Right lobe of liver (tissue), 4 donors: ENCODE results near the gene SOHLH1.
"Not testable (repeated sequence)": the region's sequence is repeated elsewhere in the genome, so short reads cannot be mapped to it uniquely, and the experiment has no call there.

Experiments used
- POLR2A ChIP-seq: fragments of 450-650 bp; IDR thresholded peaks from one replicate; pipeline ENCODE4 v1.6.1; 2017; ENCODE audit warnings: antibody characterized with exemption, mild to moderate bottlenecking
- TF ChIP-seq, protein P1 (sequence below), 4 donors: fragments of 200-600 bp in 3 of 4; fragments of 450-650 bp in 1 of 4; IDR thresholded peaks; one replicate each; pipeline versions ENCODE4 v1.5.1 to v1.8.0; 2016 to 2022; ENCODE audit warnings: antibody characterized with exemption in 4 of 4, mild to moderate bottlenecking in 2 of 4
- donor health status: DM: no; HTN: no; CAD: no.
- donor health status: DM: no; HTN: no; CAD: no.
- donor health status: DM: no; HTN: yes; CAD: no.

DNA sequence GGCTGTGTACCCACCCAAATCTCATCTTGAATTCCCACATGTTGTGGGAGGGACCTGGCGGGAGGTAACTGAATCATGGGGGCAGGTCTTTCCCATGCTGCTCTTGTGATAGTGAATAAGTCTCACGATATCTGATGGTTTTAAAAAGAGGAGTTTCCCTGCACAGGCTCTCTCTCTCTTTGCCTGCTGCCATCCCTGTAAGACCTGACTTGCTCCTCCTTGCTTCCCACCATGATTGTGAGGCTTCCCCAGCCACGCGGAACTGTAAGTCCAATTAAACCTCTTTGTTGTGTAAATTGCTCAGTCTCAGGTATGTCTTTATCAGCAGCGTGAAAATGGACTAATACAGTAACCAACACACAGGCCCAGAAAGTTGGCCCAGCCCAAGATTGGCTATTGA lies 30.3 kb downstream of the SOHLH1 start:
- TF ChIP-seq, protein P1, sequence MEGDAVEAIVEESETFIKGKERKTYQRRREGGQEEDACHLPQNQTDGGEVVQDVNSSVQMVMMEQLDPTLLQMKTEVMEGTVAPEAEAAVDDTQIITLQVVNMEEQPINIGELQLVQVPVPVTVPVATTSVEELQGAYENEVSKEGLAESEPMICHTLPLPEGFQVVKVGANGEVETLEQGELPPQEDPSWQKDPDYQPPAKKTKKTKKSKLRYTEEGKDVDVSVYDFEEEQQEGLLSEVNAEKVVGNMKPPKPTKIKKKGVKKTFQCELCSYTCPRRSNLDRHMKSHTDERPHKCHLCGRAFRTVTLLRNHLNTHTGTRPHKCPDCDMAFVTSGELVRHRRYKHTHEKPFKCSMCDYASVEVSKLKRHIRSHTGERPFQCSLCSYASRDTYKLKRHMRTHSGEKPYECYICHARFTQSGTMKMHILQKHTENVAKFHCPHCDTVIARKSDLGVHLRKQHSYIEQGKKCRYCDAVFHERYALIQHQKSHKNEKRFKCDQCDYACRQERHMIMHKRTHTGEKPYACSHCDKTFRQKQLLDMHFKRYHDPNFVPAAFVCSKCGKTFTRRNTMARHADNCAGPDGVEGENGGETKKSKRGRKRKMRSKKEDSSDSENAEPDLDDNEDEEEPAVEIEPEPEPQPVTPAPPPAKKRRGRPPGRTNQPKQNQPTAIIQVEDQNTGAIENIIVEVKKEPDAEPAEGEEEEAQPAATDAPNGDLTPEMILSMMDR (IDR thresholded peaks at IDR 0.05) = not testable (repeated sequence)
- TF ChIP-seq POLR2A = not testable (repeated sequence)
